Measurements from ENCODE around the gene SNX6. TPM values are rescaled to one million over a fixed set of nuclear protein-coding genes. Genes with fewer than 3 reads are reported as not detected.
"Not testable (repeated sequence)": the region's sequence is repeated elsewhere in the genome, so short reads cannot be mapped to it uniquely, and the experiment has no call there.

Gene SNX6
- total RNA-seq, 4 donors from 2014 or later: 80.8 to 154 (median 98.6) TPM

DNA sequence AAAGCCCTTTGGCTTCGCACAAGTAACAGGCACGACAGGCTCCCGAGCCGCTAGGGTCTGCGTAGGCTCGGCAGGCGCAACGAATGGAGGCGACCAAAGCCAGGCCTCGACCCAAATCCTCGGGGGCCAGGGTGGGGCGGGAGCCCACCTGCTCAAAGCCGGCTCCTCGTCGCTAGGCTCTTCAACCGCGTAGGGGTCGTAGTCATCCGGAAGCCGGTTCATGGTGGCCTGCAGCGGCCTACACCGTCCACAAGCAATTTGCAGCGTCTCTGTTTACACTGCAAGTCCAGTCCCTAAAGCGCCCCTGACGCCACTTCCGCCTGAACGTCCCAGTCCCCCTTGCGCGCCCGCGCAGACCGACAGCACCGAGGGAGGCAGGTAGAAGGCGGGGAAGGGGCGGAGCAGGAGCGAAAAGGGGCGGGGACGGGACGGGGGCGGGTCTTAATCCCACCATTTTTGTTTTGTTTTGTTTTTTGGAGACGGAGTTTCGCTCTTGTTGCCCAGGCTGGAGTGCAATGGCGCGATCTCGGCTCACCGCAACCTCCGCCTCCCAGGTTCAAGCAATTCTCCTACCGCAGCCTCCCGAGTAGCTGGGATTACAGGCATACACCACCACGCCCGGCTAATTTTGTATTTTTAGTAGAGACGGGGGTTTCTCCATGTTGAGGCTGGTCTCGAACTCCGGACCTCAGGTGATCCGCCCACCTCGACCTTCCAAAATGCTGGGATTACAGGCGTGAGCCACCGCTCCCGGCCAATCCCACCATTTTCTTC is 90.4 kb downstream of the SNX6 start, which contains the start of gene EAPP:
TSS of gene EAPP (minus strand) at position 295 of the 774 bp plus-strand sequence. CDS start at position 222, 73 bp downstream.
- peaks cover 10 to 15% of the 10 kb centered on the region in 2 donors for H3K4me1 ChIP-seq
- peak; percentile 98 to 99 for DNase-seq
- peaks cover 10 to 13% of the 10 kb centered on the region in 2 donors for H3K36me3 ChIP-seq
- WGBS, 2 donors: 4 to 5% methylated on average over 21 to 35 of the region's 59 CpGs
- H3K27ac ChIP-seq: peak within 1 kb of the TSS; percentile 95 to 98 (median 97)
- no peaks in the 10 kb centered on the region for H3K27me3 ChIP-seq
- H3K4me3 ChIP-seq (replicated peaks in 1 of 3): peak within 1 kb of the TSS; percentile 83 to 98 (median 86)
- TF ChIP-seq, protein P1, sequence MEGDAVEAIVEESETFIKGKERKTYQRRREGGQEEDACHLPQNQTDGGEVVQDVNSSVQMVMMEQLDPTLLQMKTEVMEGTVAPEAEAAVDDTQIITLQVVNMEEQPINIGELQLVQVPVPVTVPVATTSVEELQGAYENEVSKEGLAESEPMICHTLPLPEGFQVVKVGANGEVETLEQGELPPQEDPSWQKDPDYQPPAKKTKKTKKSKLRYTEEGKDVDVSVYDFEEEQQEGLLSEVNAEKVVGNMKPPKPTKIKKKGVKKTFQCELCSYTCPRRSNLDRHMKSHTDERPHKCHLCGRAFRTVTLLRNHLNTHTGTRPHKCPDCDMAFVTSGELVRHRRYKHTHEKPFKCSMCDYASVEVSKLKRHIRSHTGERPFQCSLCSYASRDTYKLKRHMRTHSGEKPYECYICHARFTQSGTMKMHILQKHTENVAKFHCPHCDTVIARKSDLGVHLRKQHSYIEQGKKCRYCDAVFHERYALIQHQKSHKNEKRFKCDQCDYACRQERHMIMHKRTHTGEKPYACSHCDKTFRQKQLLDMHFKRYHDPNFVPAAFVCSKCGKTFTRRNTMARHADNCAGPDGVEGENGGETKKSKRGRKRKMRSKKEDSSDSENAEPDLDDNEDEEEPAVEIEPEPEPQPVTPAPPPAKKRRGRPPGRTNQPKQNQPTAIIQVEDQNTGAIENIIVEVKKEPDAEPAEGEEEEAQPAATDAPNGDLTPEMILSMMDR (IDR thresholded peaks at IDR 0.05): peak in 2 of 6 experiments; percentile 16 to 30
- peak; percentile 65 to 96 for TF ChIP-seq POLR2A (IDR thresholded peaks at IDR 0.05)
- intact Hi-C loops (cut with DNase I): loop anchor here (10.0 kb wide), 1 partner anchor 75 kb away; the partner anchor contains the start of gene SPTSSA
- no peaks in the 10 kb centered on the region for H3K9me3 ChIP-seq

DNA sequence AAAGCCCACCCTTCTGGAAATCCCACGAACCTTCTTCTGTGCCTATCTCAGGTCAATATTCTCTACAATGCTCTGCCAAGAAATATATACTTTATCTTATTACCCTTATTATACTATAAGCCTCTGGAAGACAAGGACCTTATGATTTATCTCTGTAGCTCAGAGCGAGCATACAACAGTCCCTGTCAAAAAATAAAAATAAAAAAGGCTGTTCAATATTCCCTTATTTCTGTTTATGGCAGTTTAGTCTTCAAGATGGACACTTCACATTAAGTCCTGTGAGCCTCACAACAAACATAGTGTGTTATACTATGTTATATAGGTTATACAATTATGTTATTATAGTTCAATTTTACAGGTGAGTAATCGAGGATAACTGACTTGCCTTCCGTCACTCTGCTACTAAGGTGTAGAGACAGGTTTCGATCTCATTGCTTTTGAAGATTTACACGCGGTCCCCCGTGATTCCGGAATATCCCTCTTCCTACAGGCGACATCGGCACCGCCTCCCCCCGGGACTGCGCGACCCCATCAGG is 91.0 kb downstream of the SNX6 start:
- intact Hi-C loops (cut with DNase I): loop anchor here (10.0 kb wide), 1 partner anchor 74 kb away; the partner anchor contains the start of gene SPTSSA
- 2% methylated on average over 15 of the region's 15 CpGs for WGBS, 2 donors
- TF ChIP-seq, protein P1 (IDR thresholded peaks at IDR 0.05): no peak
- no peak for TF ChIP-seq POLR2A (IDR thresholded peaks at IDR 0.05)

DNA sequence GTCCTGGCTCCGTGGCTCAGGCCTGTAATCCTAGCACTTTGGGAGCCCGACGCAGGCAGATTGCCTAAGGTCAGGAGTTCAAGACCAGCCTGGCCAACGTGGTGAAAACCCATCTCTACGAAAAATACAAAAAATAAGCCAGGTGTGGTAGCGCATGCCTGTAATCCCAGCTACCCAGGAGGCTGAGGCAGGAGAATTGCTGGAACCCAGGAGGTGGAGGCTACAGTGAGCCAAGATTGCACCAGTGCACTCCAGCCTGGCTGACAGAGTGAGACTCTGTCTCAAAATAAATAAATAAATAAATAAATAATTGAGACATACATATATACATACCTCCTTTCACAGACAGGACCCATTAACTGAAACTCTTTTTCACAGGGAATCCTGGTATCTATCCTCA is 91.9 kb downstream of the SNX6 start:
- Histone ChIP-seq H3K4me1 (peaks cover 10 to 15% of the 10 kb centered on the region in 2 donors), H3K27ac (peak overlapping the region in 2 of 3 donors; percentile 95 to 97), H3K36me3 (peaks cover 16 to 26% of the 10 kb centered on the region in 2 donors), H3K4me3 (replicated peaks in 1 of 3) (peak overlapping the region in 2 of 3 donors; percentile 83 to 98)
- not testable (repeated sequence) for H3K27me3 ChIP-seq, DNase-seq, H3K9me3 ChIP-seq
- intact Hi-C loops (cut with DNase I): loop anchor here (10.0 kb wide), 1 partner anchor 73 kb away; the partner anchor contains the start of gene SPTSSA
- 74 to 82% methylated on average over 6 of the region's 6 CpGs for WGBS, 2 donors

More for the DNA sequence above, 91.0 kb downstream of the SNX6 start:
- no peak for DNase-seq
- Histone ChIP-seq H3K27ac (peak overlapping the region; percentile 95 to 98 (median 97)), H3K4me1 (peaks cover 10 to 15% of the 10 kb centered on the region in 2 donors), H3K36me3 (peaks cover 15 to 19% of the 10 kb centered on the region in 2 donors), H3K4me3 (replicated peaks in 1 of 3) (peak overlapping the region; percentile 83 to 98 (median 86)), H3K9me3 (no peaks in the 10 kb centered on the region), H3K27me3 (no peaks in the 10 kb centered on the region)

DNA sequence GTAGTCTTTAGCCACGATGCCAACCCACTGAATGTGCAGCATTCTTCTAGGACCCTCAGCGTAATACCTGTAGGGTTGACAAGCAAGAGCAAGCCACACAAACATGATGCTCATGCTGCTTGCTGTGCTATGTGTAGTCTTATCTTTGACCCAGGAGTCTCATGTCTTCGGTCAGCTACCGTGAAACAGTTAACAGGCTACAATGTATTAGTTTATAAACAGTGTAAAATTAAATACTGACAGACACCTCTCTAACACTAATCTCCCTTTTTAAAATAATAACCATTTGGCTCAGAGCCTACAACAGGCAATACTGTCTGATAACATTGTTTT is 92.3 kb downstream of the SNX6 start:
- Histone ChIP-seq H3K4me3 (replicated peaks in 1 of 3) (no peak overlapping the region), H3K27ac (peak overlapping the region in 1 of 3 donors; percentile 97), H3K4me1 (peaks cover 10 to 15% of the 10 kb centered on the region in 2 donors), H3K9me3 (no peaks in the 10 kb centered on the region), H3K36me3 (peaks cover 16 to 31% of the 10 kb centered on the region in 2 donors), H3K27me3 (no peaks in the 10 kb centered on the region)
- DNase-seq: no peak
- 95 to 99% methylated on average over 4 of the region's 4 CpGs for WGBS, 2 donors
- intact Hi-C loops (cut with DNase I): loop anchor here (10.0 kb wide), 1 partner anchor 73 kb away; the partner anchor contains the start of gene SPTSSA
- TF ChIP-seq POLR2A (IDR thresholded peaks at IDR 0.05): no peak
- TF ChIP-seq, protein P1 (IDR thresholded peaks at IDR 0.05): no peak

DNA sequence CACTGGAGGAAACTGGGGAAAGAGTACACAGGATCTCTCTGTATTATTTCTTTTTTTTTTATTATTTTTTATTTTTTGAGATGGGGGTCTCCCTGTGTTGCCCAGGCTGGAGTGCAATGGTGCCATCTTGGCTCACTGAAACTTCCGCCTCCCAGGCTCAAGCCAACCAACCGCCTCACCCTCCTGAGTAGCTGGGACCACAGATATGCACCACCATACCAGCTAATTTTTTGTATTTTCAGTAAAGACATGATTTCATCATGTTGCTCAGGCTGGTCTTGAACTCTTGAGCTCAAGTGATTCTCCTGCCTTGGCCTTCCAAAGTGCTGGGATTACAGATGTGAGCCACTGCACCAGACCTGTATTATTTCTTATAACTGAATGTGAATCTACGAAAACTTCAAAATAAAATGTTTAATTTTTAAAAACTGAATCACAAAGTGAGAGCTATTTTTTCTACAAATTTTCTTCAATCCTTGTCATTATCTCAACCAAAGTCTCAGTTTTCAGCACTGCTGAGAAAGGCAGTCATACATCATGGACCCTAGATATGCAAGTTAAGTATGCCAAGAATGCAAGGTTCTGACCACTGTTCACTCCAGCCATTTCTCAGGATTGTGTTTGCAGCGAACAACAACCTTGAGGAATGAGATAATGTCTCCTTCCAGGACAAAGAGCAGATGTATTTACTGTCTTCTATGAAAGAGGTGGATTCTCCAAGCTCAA is 92.8 kb downstream of the SNX6 start:
- Histone ChIP-seq H3K4me1 (peaks cover 10 to 15% of the 10 kb centered on the region in 2 donors), H3K4me3 (replicated peaks in 1 of 3) (no peak overlapping the region), H3K9me3 (no peaks in the 10 kb centered on the region), H3K27me3 (no peaks in the 10 kb centered on the region), H3K27ac (no peak overlapping the region), H3K36me3 (peaks cover 16 to 36% of the 10 kb centered on the region in 2 donors)
- TF ChIP-seq, protein P1 (IDR thresholded peaks at IDR 0.05): no peak
- no peak for TF ChIP-seq POLR2A (IDR thresholded peaks at IDR 0.05)
- intact Hi-C loops (cut with DNase I): loop anchor here (10.0 kb wide), 1 partner anchor 72 kb away; the partner anchor contains the start of gene SPTSSA
- 91 to 92% methylated on average over 4 of the region's 4 CpGs for WGBS, 2 donors
- DNase-seq: no peak
